Neural crest cell (in vitro differentiated cells): ENCODE data around the gene RNF5. TPM values are rescaled to one million over a fixed set of nuclear protein-coding genes. Genes with fewer than 3 reads are reported as not detected.

Experiments used
- DNase-seq: peaks from one replicate; pipeline ENCODE4 v3.0.0; 2021; ENCODE audit warnings: low read depth, mixed read lengths, low spot score
- H3K27ac Mint-ChIP-seq: one replicate; pipeline ENCODE4 v1.8.0; 2021; ENCODE audit warnings: mild to moderate bottlenecking, mixed read lengths; ENCODE audit not compliant: unreplicated experiment
- H3K27me3 Mint-ChIP-seq: 2 replicates; pipeline ENCODE4 v1.8.0; 2021; ENCODE audit warnings: low read depth, mild to moderate bottlenecking, mixed read lengths
- H3K36me3 Mint-ChIP-seq: 2 replicates; pipeline ENCODE4 v1.8.0; 2021; ENCODE audit warnings: low read depth, mild to moderate bottlenecking, mixed read lengths
- H3K4me1 Mint-ChIP-seq: 2 replicates; pipeline ENCODE4 v1.8.0; 2021; ENCODE audit warnings: mixed read lengths
- H3K4me3 Mint-ChIP-seq: one replicate; pipeline ENCODE4 v1.8.0; 2021; ENCODE audit warnings: mild to moderate bottlenecking, mixed read lengths
- H3K9me3 Mint-ChIP-seq: 2 replicates; pipeline ENCODE4 v1.8.0; 2021; ENCODE audit warnings: mixed read lengths
- CTCF ChIP-seq: fragments of 200-600 bp; sonication (generic); conservative IDR thresholded peaks from 2 replicates; pipeline ENCODE4 v1.5.0; 2021; ENCODE audit warnings: antibody characterized with exemption, mild to moderate bottlenecking
- microRNA-seq: library from miRNA; unstranded; fragments of <30 nt; microRNA quantifications from one replicate; pipeline ENCODE4, GENCODE V29; 2020
- total RNA-seq: library from RNA; stranded (reverse); gene quantifications from 2 replicates; pipeline ENCODE4 v1.2.1, GENCODE V29; 2021

Gene RNF5
- total RNA-seq, 1 donor from 2014 or later, result 60.2 TPM

GRCh38 chr6:32222333-32223230 is 44.4 kb downstream of the RNF5 start:
- TF ChIP-seq CTCF, result no peak
- H3K27me3 Mint-ChIP-seq, result no peaks in the 10 kb centered on the region
- no peak overlapping the region for H3K27ac Mint-ChIP-seq
- no peak for DNase-seq
- peaks cover 13% of the 10 kb centered on the region for H3K4me1 Mint-ChIP-seq
- no peak overlapping the region for H3K4me3 Mint-ChIP-seq
- H3K9me3 Mint-ChIP-seq, result no peaks in the 10 kb centered on the region
- H3K36me3 Mint-ChIP-seq, result no peaks in the 10 kb centered on the region

- DNase-seq, result no peak
- TF ChIP-seq CTCF, result no peak
- no peaks in the 10 kb centered on the region for H3K27me3 Mint-ChIP-seq
- peaks cover 13% of the 10 kb centered on the region for H3K4me1 Mint-ChIP-seq
- no peak within 1 kb of the TSS for H3K4me3 Mint-ChIP-seq
- no peaks in the 10 kb centered on the region for H3K9me3 Mint-ChIP-seq
- peak within 1 kb of the TSS; percentile 89 for H3K27ac Mint-ChIP-seq
- no peaks in the 10 kb centered on the region for H3K36me3 Mint-ChIP-seq
These were observed 45.3 kb downstream of the RNF5 start, which contains the start of gene NOTCH4 for GRCh38 chr6:32223258-32224235. Gene NOTCH4, minus strand, starts transcription at chr6:32224067. Its CDS starts 139 bp downstream, at chr6:32223928.

GRCh38 chr6:32224696-32225095 is 46.5 kb downstream of the RNF5 start:
- H3K27me3 Mint-ChIP-seq, result no peaks in the 10 kb centered on the region
- H3K36me3 Mint-ChIP-seq, result no peaks in the 10 kb centered on the region
- H3K9me3 Mint-ChIP-seq, result no peaks in the 10 kb centered on the region
- peaks cover 13% of the 10 kb centered on the region for H3K4me1 Mint-ChIP-seq
- TF ChIP-seq CTCF, result no peak
- H3K27ac Mint-ChIP-seq, result no peak overlapping the region
- no peak for DNase-seq
- H3K4me3 Mint-ChIP-seq, result no peak overlapping the region

- no peak overlapping the region for H3K27ac Mint-ChIP-seq
- peaks cover 13% of the 10 kb centered on the region for H3K4me1 Mint-ChIP-seq
- H3K36me3 Mint-ChIP-seq, result no peaks in the 10 kb centered on the region
- no peak overlapping the region for H3K4me3 Mint-ChIP-seq
- H3K27me3 Mint-ChIP-seq, result no peaks in the 10 kb centered on the region
- H3K9me3 Mint-ChIP-seq, result no peaks in the 10 kb centered on the region
- no peak for DNase-seq
- no peak for TF ChIP-seq CTCF
These were observed 48.2 kb downstream of the RNF5 start for GRCh38 chr6:32226434-32226833.

Small RNA genes lying within 50 kb of the gene (microRNA-seq; reads per million reads assigned to microRNA genes)
- gene MIR6721, result 22.5 reads per million, percentile 36 among the genes with 10 or more reads in this experiment
- not detected for gene MIR6833

Other genes with a start within 250 kb of the RNF5 start
- gene CFB, start 232.3 kb upstream of the RNF5 start, total RNA-seq, result not detected in 2 replicates
- gene NELFE, start 219.4 kb upstream of the RNF5 start, total RNA-seq, result 86.1 and 88.4 TPM in 2 replicates
- gene SKIC2, start 219.2 kb upstream of the RNF5 start, total RNA-seq, result 77.9 and 88.7 TPM in 2 replicates
- 23.8 and 26.6 TPM in 2 replicates for gene DXO, start 206.3 kb upstream of the RNF5 start, total RNA-seq
- gene C4A, start 196.3 kb upstream of the RNF5 start, total RNA-seq, result 5.6 and 10.1 TPM in 2 replicates
- gene C4B, start 163.6 kb upstream of the RNF5 start, total RNA-seq, result 5.3 and 6.7 TPM in 2 replicates
- gene CYP21A2, start 140.0 kb upstream of the RNF5 start, total RNA-seq, result 0.23 TPM in 2 replicates
- 4.6 and 6.6 TPM in 2 replicates for gene TNXB, start 69.1 kb upstream of the RNF5 start, total RNA-seq
- 83.6 and 87.1 TPM in 2 replicates for gene ATF6B, start 50.2 kb upstream of the RNF5 start, total RNA-seq
- gene FKBPL, start 48.1 kb upstream of the RNF5 start, total RNA-seq, result 12.4 and 13.0 TPM in 2 replicates
- gene PRRT1, start 26.5 kb upstream of the RNF5 start, total RNA-seq, result 3.1 and 4.1 TPM in 2 replicates
- 60.9 and 62.3 TPM in 2 replicates for gene PPT2, start 24.3 kb upstream of the RNF5 start, total RNA-seq
- 39.3 and 44.0 TPM in 2 replicates for gene EGFL8, start 13.8 kb upstream of the RNF5 start, total RNA-seq
- 88.9 and 92.9 TPM in 2 replicates for gene AGPAT1, start 2.3 kb upstream of the RNF5 start, total RNA-seq
- 25.7 and 26.0 TPM in 2 replicates for gene AGER, start 5.8 kb downstream of the RNF5 start, total RNA-seq
- 205 and 206 TPM in 2 replicates for gene PBX2, start 11.8 kb downstream of the RNF5 start, total RNA-seq
- gene GPSM3, start 14.2 kb downstream of the RNF5 start, total RNA-seq, result 7.3 and 8.0 TPM in 2 replicates
- gene NOTCH4, start 45.7 kb downstream of the RNF5 start, total RNA-seq, result 5.6 and 6.3 TPM in 2 replicates
- gene TSBP1, start 193.5 kb downstream of the RNF5 start, total RNA-seq, result not detected in 2 replicates
- gene BTNL2, start 228.8 kb downstream of the RNF5 start, total RNA-seq, result not detected in 2 replicates